DND-41 (cell line): ENCODE results near the gene RORB.
A peak's percentile ranks its signal among the peaks of the same experiment; 100 is the strongest.

ENCODE experiments used
- ATAC-seq: fragments of 200-7000 bp; cut with Tn5 transposase; 3 replicates; pipeline ENCODE4 v1.9.1; 2021; ENCODE audit warnings: low read depth; ENCODE audit not compliant: insufficient read depth
- DNase-seq: peaks from one replicate; pipeline ENCODE4 v3.0.0-alpha.2; 2020
- H2AFZ ChIP-seq: 2 replicates; pipeline ENCODE4 v1.6.0; 2012; ENCODE audit warnings: low read depth, low read length
- H3K27ac ChIP-seq: 2 replicates; pipeline ENCODE4 v1.5.1; 2012; ENCODE audit warnings: low read length, inconsistent platforms
- H3K27me3 ChIP-seq: fragments of 200-600 bp; sonication (generic); 2 replicates; pipeline ENCODE4 v1.6.0; 2012; ENCODE audit warnings: low read length, mild to moderate bottlenecking, inconsistent platforms; ENCODE audit not compliant: insufficient read depth, poor library complexity
- H3K36me3 ChIP-seq: 2 replicates; pipeline ENCODE4 v1.5.1; 2012; ENCODE audit warnings: low read length, inconsistent platforms; ENCODE audit not compliant: insufficient read depth
- H3K4me1 ChIP-seq: 2 replicates; pipeline ENCODE4 v1.5.1; 2012; ENCODE audit warnings: mild to moderate bottlenecking, low read length; ENCODE audit not compliant: insufficient read depth
- H3K4me2 ChIP-seq: 2 replicates; pipeline ENCODE4 v1.6.0; 2012; ENCODE audit warnings: mild to moderate bottlenecking, moderate library complexity, low read length, inconsistent platforms; ENCODE audit not compliant: insufficient read depth
- H3K4me3 ChIP-seq, 2 experiments: fragments of 200-600 bp in 1 of 2; shearing (Covaris generic) in 1 of 2; 2 replicates each; pipeline ENCODE4 v1.5.1; 2012 to 2016; ENCODE audit warnings: inconsistent platforms in 2 of 2, low read length in 2 of 2, mild to moderate bottlenecking in 2 of 2, low read depth in 1 of 2, moderate library complexity in 1 of 2
- H3K79me2 ChIP-seq: 2 replicates; pipeline ENCODE4 v1.6.0; 2012; ENCODE audit warnings: low read length, inconsistent platforms; ENCODE audit not compliant: insufficient read depth
- H3K9ac ChIP-seq: 2 replicates; pipeline ENCODE4 v1.6.0; 2012; ENCODE audit warnings: low read depth, mild to moderate bottlenecking, inconsistent platforms, low read length, moderate library complexity
- H3K9me3 ChIP-seq: 2 replicates; pipeline ENCODE4 v1.5.1; 2012; ENCODE audit warnings: low read length, moderate library complexity, mild to moderate bottlenecking, inconsistent platforms; ENCODE audit not compliant: insufficient read depth, severe bottlenecking
- H4K20me1 ChIP-seq: 2 replicates; pipeline ENCODE4 v1.6.0; 2012; ENCODE audit warnings: low read length; ENCODE audit not compliant: insufficient read depth
- EZH2 ChIP-seq: IDR thresholded peaks from 3 replicates; pipeline ENCODE4 v1.6.1; 2012; ENCODE audit warnings: borderline replicate concordance, low read depth, mild to moderate bottlenecking, moderate library complexity, low read length, inconsistent platforms; ENCODE audit not compliant: severe bottlenecking
- TF ChIP-seq, protein P1 (sequence below): IDR thresholded peaks from 2 replicates; pipeline ENCODE4 v1.5.1; 2012; ENCODE audit warnings: borderline replicate concordance, low read length, moderate library complexity, mild to moderate bottlenecking; ENCODE audit not compliant: poor library complexity, severe bottlenecking; ENCODE audit errors: extremely low read depth

The RORB gene

DNA sequence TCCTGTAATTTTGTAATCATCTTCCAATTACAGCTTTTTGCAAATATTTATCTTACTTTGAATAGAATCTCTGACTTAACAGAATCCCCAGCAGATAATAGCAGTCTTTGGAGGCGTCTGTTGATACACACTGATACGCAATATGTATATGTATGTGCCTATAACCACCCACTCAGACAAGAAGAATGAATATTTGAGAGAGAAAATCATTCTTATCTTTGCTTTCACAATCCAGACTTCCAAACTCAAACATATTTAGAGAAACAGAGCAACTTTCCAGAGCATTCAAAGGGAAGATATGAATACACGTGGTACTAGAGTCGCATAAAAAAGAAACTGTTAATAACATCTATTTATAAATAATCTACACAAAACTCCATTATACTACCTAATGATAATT lies 6.1 kb downstream of the RORB start:
- Histone ChIP-seq H2AFZ (no peak overlapping the region), H3K4me2 (peak overlapping the region; percentile 45), H3K27ac (no peak overlapping the region), H3K27me3 (no peaks in the 10 kb centered on the region), H3K4me3 (no peak overlapping the region; a peak in 1 of 4 replicates), H3K4me1 (peaks cover 80% of the 10 kb centered on the region), H3K79me2 (peaks cover 100% of the 10 kb centered on the region), H3K36me3 (peaks cover 18% of the 10 kb centered on the region; the same call in 1 of the 2 replicates), H4K20me1 (peaks cover 54% of the 10 kb centered on the region), H3K9me3 (no peaks in the 10 kb centered on the region), H3K9ac (no peak overlapping the region)
- TF ChIP-seq EZH2: no peak
- TF ChIP-seq, protein P1, sequence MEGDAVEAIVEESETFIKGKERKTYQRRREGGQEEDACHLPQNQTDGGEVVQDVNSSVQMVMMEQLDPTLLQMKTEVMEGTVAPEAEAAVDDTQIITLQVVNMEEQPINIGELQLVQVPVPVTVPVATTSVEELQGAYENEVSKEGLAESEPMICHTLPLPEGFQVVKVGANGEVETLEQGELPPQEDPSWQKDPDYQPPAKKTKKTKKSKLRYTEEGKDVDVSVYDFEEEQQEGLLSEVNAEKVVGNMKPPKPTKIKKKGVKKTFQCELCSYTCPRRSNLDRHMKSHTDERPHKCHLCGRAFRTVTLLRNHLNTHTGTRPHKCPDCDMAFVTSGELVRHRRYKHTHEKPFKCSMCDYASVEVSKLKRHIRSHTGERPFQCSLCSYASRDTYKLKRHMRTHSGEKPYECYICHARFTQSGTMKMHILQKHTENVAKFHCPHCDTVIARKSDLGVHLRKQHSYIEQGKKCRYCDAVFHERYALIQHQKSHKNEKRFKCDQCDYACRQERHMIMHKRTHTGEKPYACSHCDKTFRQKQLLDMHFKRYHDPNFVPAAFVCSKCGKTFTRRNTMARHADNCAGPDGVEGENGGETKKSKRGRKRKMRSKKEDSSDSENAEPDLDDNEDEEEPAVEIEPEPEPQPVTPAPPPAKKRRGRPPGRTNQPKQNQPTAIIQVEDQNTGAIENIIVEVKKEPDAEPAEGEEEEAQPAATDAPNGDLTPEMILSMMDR: no peak
- DNase-seq (no peak), ATAC-seq (no peak)

DNA sequence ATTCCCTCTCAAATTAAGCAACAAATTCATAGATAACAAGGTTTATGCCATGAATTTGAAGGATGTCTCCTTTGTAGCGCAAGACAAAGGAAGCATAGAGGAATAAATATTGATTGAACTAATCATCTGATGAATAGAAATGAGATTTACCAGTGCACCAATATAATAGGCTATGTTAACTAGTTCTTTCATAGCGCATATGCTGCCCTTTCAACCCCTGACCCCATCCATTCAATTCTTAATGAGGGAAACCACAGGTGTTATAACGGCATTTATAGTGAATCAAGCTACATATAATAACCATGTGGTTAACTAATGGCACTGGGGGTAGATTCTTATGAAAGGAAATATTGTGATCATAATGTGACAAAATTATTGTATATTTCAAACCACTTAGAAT lies 6.5 kb downstream of the RORB start:
- Histone ChIP-seq H3K9me3 (no peaks in the 10 kb centered on the region), H3K79me2 (peaks cover 100% of the 10 kb centered on the region)

DNA sequence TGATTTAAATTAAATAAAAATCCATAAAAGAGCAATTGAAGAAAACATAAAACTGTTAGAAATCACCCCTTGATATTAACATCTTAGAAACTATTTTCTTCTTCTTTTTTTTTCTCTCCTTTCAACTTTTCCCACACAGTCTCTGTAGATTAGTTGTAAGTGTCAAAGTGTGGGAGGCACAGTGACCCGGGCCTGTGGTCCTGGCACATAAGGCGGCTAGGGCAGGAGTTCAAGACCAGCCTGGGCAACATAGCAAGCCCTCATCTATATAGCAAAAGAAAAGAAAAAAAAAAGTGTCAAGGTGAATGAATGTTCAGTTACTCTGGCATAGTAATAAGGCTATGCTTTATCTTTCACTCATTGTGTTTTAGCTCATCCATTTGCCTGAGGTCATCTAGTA lies 14.2 kb downstream of the RORB start:
- peaks cover 38% of the 10 kb centered on the region for H4K20me1 ChIP-seq
- no peak overlapping the region for H3K4me2 ChIP-seq
- H3K4me1 ChIP-seq: peaks cover 29% of the 10 kb centered on the region
- no peak overlapping the region for H3K4me3 ChIP-seq
- DNase-seq (no peak), ATAC-seq (no peak)
- no peak overlapping the region for H2AFZ ChIP-seq
- H3K36me3 ChIP-seq: peaks cover 17% of the 10 kb centered on the region
- H3K27ac ChIP-seq: no peak overlapping the region
- no peaks in the 10 kb centered on the region for H3K9me3 ChIP-seq
- no peak overlapping the region for H3K9ac ChIP-seq
- TF ChIP-seq, protein P1: no peak
- TF ChIP-seq EZH2: no peak
- peaks cover 100% of the 10 kb centered on the region for H3K79me2 ChIP-seq
- H3K27me3 ChIP-seq: no peaks in the 10 kb centered on the region

More for the DNA sequence above, 6.5 kb downstream of the RORB start:
- no peak for DNase-seq
- H3K4me3 ChIP-seq: peak overlapping the region in 1 of 2 experiments; percentile 22; a peak in 1 of 4 replicates
- TF ChIP-seq, protein P1: no peak
- no peak for TF ChIP-seq EZH2
- no peak overlapping the region for H3K9ac ChIP-seq
- peaks cover 84% of the 10 kb centered on the region for H3K4me1 ChIP-seq
- H3K36me3 ChIP-seq: peaks cover 14% of the 10 kb centered on the region; the same call in 1 of the 2 replicates
- no peak overlapping the region for H2AFZ ChIP-seq
- no peaks in the 10 kb centered on the region for H3K27me3 ChIP-seq
- no peak for ATAC-seq
- no peak overlapping the region for H3K27ac ChIP-seq
- peaks cover 54% of the 10 kb centered on the region for H4K20me1 ChIP-seq
- H3K4me2 ChIP-seq: peak overlapping the region; percentile 45
